ENCODE measurements around the gene ARHGAP26.

The ARHGAP26 gene

GRCh38 chr5:143025376-143025775 lies 255.2 kb downstream of the ARHGAP26 start:
- DNase-seq: no peak

- no peak for DNase-seq
These were observed 255.8 kb downstream of the ARHGAP26 start for GRCh38 chr5:143025971-143026370.

DNA sequence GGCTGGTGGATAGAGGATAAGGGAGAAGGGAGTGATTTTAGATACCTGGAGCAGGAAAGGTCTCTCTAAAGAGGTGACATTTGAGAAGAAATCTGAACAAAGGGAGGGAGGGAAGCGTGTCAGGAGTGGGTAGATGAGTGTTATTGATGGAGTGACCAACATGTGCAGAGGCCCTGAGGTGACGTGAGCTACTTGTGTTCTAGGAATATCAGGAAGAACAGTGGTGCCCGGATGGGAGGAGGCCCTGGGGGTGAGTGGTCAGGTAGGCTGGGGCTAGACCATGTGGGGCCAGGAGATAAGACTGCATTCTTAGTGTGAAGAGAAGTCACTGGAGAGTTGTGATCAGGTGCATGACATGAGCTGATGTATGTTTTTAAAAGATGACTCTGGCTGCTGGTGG lies 256.2 kb downstream of the ARHGAP26 start:
- DNase-seq: no peak

- DNase-seq: no peak
These were observed 259.1 kb downstream of the ARHGAP26 start for GRCh38 chr5:143029293-143029692.

DNA sequence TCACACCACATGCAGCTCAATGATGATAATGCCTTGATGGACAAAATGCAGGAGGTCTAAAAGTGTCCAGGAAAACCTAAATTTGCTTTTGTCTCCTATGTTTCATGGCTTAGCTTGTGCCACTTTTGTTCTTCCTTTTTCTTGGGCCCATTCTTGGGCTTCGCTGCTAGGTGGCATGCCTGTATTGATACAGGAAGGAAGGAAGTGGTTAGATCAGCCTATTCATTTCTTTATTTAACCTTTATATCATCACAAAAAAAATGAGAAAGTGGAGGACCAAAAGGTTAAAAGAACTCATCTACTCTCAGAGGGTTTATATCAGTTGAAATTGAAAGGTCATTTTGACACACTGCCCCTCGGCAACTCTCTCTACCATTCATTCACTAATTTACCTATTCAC lies 260.2 kb downstream of the ARHGAP26 start:
- no peak for DNase-seq

DNA sequence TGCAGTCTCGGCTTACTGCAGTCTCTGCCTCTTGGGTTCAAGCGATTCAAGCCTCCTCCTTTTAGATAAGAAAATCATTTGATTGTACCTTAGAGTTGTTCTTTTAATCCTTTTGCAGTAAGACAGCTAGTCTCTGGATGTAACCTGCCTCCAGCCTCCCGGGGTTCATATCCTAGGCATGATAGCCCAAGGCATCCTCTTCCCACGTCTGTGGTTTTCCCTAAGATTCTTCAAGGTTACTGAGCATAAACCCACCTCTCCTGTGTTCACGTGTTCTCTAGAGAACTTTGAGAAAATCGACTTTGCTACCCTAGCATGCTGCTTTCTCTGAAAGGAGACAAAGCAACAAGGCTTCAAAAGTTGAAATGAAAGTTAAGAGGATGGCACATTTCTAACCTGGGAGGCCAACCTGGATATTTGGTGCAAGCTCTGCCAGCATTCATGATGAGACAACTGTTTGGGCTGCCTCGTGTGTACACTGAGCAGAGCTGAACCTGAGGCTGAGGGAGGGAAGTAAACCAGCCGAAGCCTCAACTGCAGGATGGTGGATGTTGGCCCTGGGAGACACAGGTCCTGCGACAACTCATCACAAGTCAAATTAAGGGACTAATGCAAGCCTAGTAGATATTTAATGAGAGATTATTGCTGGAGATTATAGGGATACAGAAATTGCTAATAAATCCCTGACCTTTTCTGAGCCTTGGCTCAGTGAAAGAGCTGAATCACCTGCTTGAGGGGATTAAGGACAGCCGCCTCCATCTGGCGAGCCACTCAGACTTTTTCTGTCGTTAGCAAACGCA lies 261.8 kb downstream of the ARHGAP26 start:
- DNase-seq: no peak

DNA sequence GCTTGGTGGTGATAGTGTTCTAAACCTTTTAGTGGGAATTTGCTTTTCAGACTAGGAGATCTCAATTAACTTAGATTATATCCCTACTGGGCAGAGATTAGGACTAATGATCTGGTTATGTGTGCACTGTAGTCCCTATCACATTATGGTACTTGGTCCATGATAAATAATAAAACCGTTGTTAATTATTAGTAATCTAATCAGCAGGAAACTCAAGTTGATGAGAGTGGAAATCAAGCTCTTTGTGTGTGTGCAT lies 262.3 kb downstream of the ARHGAP26 start:
- no peak for DNase-seq

DNA sequence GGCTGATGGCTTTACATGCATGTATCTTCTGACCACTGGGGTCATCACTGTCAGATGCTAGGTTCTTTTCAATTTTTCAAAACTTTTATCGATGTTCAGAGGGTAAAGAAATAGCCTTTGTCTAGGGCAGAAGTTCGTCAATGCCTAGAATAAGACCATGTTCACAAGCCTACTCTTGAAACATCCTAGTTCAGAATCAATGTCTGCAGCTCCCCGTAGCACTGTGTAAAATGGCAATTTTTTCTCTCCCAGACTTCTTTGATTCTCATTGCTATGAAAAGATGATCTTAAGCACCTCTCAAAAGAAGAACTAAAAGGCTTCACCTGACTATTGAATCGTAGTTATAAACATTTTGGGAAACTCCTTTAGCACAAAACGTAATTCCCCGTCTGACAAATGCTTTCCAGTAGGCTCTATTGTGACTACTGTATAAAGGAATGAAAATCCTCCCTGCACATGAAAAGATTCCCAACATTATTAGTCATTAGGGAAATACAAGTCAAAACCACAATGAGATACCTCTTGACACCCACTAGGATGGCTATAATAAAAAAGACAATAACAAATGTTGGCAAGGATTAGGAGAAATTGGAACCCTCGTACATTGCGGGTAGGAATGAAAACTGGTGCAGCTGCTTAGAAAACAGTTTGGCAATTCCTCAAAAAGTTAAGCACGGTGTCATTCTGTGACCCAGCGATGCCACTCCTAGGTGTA lies 263.5 kb downstream of the ARHGAP26 start:
- DNase-seq: no peak

DNA sequence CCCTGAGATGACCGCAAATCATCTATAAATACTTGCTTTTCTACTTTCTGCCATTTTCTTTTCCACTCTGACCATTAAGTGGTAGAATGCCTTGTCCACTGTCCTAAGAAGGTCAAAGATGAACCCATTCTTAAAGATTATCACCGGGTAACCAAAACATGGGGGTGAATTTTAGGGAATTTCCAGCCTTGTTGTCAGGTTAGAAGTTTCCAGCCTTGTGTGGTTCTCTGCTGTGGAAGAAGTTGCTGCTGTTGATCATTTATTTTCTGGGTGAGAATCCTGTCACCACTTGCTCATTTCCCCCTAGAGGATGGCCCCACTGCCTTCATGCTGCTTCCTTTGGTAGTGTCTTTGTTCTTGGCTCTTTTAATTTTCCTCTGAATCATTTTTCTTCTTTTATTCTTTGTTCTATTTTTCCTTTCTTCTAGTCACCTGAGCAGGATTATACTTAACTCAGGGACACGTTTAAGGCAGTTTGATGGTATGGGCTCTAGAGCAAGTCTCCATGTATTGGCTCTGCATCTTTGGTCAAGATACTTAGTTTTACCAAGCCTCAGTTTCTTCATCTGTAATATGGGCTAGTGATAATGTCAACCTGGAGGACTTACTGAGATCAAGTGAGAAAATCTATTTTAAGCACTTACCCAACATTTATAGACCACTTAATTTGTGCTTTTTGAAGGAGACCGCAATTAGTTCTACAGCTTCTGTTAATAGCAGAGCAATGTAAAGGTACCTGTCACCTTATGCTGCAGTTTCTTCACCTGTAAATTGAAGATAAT lies 266.2 kb downstream of the ARHGAP26 start:
- no peak for DNase-seq

- DNase-seq: no peak
These were observed 266.9 kb downstream of the ARHGAP26 start for GRCh38 chr5:143037071-143037470.

DNA sequence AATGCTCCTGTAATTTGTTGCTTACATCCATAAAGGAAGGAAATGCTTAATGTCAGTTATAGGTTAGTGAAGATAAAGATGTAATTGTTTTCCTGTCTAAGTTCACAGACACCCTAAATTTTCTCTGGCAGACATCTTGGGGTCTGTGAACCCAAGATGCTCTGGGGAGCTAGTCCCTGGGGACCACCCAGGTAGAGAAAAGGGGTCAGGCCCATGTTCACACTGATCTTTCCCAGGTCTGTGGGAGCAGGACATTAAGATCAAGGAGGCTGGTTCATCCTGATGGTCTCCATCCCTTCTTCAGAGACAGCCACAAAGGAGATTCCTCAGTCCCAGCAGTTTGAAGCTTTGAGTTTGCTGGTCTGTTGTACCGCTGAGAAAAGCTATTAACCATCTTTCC lies 267.5 kb downstream of the ARHGAP26 start:
- no peak for DNase-seq

- DNase-seq: no peak
These were observed 270.4 kb downstream of the ARHGAP26 start for GRCh38 chr5:143040622-143041021.

DNA sequence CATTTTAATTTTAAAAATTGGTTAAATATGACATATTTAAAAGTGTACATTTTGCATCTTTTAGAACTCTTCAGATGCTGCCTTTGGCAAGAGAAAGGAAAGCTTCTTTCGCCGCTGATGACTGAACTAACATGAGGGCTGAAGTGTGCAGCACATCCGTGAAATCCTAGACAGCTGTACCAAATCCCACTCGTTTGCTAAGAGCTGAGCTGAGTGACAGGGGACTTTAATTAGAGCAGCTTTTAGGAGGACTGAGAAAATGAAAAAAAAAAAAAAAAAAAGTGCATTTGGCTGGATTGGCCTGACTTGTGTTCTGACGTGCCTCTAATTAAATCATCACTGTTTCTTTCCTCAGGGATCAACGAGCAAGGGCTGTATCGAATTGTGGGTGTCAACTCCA lies 271.3 kb downstream of the ARHGAP26 start:
- DNase-seq: no peak

DNA sequence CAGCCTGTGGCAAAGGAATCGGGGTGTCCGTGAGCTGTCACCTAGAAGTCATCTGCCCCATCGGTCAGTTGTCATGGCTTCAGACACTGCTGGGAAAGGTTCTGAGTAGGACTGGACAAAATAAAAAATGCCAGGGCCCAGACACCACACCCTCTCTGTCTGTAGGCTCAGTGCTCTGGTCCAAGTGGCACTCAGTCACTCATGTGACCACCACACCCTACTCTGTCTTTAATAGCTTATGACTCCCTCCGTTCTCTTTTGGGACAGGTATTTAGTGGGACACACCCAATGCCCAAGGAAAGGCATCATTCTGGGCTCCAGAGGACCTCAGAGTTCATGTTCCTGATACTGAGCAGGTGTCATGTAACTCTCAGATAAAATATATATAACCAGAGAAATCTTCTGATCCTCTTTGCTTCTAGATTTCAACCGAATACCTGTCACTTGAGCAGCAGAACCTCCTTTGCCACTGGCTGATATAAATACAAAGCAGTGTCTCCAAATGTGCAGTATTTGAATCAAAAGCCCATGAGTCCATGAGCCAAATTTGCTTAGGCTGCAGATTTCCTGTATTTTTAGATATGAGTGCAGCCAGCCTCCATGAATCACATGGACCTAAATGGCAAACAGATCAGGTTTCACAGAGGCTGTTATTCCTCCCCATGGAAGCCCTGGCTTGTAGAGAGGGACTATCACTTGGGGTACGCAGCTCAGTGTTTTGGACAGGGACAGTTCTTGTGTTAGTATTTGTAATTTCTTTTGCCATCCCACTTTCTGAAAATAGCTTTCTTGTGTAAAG lies 272.0 kb downstream of the ARHGAP26 start:
- no peak for DNase-seq

- DNase-seq: no peak
These were observed 274.1 kb downstream of the ARHGAP26 start for GRCh38 chr5:143044265-143044664.

GRCh38 chr5:143045062-143045461 lies 274.9 kb downstream of the ARHGAP26 start:
- DNase-seq: no peak

DNA sequence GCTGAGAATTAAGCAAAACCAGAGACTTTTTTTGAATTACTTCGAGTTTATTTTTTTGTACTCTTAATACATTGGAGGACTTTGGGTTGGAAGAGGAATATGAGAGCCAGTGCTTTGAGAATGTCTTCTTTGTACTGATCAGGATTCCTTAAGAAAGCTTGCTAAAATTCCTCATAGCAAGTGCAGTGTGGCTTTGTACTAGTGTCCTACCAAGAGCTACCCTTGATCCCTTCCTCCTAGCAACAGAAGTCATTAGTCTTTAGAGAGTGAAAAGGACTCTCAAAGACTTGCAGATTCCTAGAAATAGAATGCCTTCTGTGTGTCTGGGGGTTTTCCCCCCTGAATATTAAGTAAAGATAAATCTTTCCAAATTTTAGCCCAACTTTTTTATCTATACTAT lies 276.1 kb downstream of the ARHGAP26 start:
- DNase-seq: no peak

GRCh38 chr5:143047091-143047490 lies 276.9 kb downstream of the ARHGAP26 start:
- DNase-seq: no peak

DNA sequence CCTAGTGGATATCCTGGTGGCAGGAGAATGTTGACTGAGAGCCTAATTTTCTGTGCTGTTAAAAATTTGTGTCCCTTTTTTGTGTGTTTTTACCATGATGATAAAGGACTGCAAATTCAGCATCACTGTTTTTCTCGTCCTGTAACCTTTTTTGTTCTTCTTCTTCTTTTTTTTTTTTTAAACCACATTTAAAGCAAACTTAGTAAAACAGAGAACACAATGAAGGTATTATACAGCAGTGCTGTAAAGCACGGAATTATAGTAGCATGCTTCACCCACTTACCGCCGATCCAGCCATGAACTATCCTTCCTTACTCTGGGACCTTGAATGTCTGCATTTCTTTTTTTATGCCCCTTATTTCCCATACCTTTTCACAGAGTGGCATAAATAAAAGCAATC lies 280.0 kb downstream of the ARHGAP26 start:
- DNase-seq: no peak

- no peak for DNase-seq
These were observed 281.3 kb downstream of the ARHGAP26 start for GRCh38 chr5:143051244-143052058.

- no peak for DNase-seq
These were observed 282.9 kb downstream of the ARHGAP26 start for GRCh38 chr5:143052967-143053682.
